WI38 (cell line): ENCODE results near the gene STAMBPL1.
A peak's percentile ranks its signal among the peaks of the same experiment; 100 is the strongest.
"Not testable (repeated sequence)": the region's sequence is repeated elsewhere in the genome, so short reads cannot be mapped to it uniquely, and the experiment has no call there.

Source experiments
- H3K4me3 ChIP-seq: 2 replicates; pipeline ENCODE4 v1.5.1; 2011; ENCODE audit warnings: low read depth, mild to moderate bottlenecking, control low read depth, low read length
- CTCF ChIP-seq: IDR thresholded peaks from 2 replicates; pipeline ENCODE4 v1.5.1; 2012; ENCODE audit warnings: low read depth, mild to moderate bottlenecking, control low read depth, low read length

STAMBPL1 gene

GRCh38 chr10:88835096-88835909 lies 44.7 kb upstream of the STAMBPL1 start:
- peak; percentile 60 for TF ChIP-seq CTCF

GRCh38 chr10:88835910-88836221 lies 44.2 kb upstream of the STAMBPL1 start:
- TF ChIP-seq CTCF = no peak
- no peak overlapping the region for H3K4me3 ChIP-seq

More at GRCh38 chr10:88835096-88835909, 44.7 kb upstream of the STAMBPL1 start:
- H3K4me3 ChIP-seq = no peak overlapping the region

GRCh38 chr10:88837632-88838031 lies 42.4 kb upstream of the STAMBPL1 start:
- H3K4me3 ChIP-seq = not testable (repeated sequence)

GRCh38 chr10:88838766-88839350 lies 41.2 kb upstream of the STAMBPL1 start:
- no peak for TF ChIP-seq CTCF

GRCh38 chr10:88840104-88840503 lies 39.9 kb upstream of the STAMBPL1 start:
- TF ChIP-seq CTCF = no peak
- no peak overlapping the region for H3K4me3 ChIP-seq

More at GRCh38 chr10:88838766-88839350, 41.2 kb upstream of the STAMBPL1 start:
- H3K4me3 ChIP-seq = no peak overlapping the region

GRCh38 chr10:88840881-88841280 lies 39.2 kb upstream of the STAMBPL1 start:
- no peak for TF ChIP-seq CTCF
- H3K4me3 ChIP-seq = no peak overlapping the region

GRCh38 chr10:88841316-88842111 lies 38.5 kb upstream of the STAMBPL1 start:
- TF ChIP-seq CTCF = no peak
- H3K4me3 ChIP-seq = no peak overlapping the region
